ENCODE results near the gene PLPP2. TPM values are rescaled to one million over a fixed set of nuclear protein-coding genes. Genes with fewer than 3 reads are reported as not detected.

The PLPP2 gene
- total RNA-seq, 1 experiment from 2014 or later: 143 TPM

DNA sequence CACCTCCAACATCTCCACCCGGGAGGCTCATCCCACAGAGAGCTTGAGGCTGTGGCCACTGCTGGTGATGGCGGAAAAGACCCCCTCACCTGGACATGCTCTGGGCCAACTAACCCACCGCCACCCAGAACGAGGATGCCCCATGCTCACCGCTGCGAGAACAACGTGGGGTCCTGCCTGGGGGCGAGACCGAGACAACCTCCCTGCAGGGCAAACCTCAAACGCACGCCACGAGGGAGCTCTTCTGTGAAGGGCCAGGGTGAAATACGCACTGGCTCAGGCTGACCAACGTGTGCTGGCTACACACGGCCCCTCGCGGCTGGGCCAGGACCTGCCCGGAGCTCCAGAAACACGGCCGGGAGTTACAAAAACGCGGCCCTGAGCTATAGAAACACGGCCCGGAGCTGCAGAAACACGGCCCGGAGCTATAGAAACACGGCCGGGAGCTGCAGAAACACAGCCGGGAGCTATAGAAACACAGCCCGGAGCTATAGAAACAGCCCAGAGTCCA is 19.0 kb upstream of the PLPP2 start:
- Histone ChIP-seq H3K4me3 (no peak overlapping the region), H3K27me3 (ENCODE audit: insufficient read depth, low read depth) (no peaks in the 10 kb centered on the region), H3K79me2 (ENCODE audit: low read depth) (no peaks in the 10 kb centered on the region), H3F3A (ENCODE audit: insufficient read depth, low read depth) (no peaks in the 10 kb centered on the region), H3K36me3 (ENCODE audit: low read depth) (no peaks in the 10 kb centered on the region), H3K4me2 (no peak overlapping the region), H3K4me1 (replicated peaks; ENCODE audit: insufficient read depth) (no peaks in the 10 kb centered on the region), H3K9me3 (ENCODE audit: insufficient read depth, low read depth) (no peaks in the 10 kb centered on the region), H3K9me2 (ENCODE audit: insufficient read depth) (no peaks in the 10 kb centered on the region), H3K27ac (no peak overlapping the region), H4K20me1 (ENCODE audit: insufficient read depth) (no peaks in the 10 kb centered on the region; the same call in none of the 2 replicates), H2AFZ (no peak overlapping the region)
- no TSS peak for BruUV-seq (replicated peaks)
- CTCF ChIA-PET: no interaction called here
- no peak for TF ChIP-seq EZH2 (IDR thresholded peaks at IDR 0.05; ENCODE audit: low read depth)
- TF ChIP-seq, protein P1, sequence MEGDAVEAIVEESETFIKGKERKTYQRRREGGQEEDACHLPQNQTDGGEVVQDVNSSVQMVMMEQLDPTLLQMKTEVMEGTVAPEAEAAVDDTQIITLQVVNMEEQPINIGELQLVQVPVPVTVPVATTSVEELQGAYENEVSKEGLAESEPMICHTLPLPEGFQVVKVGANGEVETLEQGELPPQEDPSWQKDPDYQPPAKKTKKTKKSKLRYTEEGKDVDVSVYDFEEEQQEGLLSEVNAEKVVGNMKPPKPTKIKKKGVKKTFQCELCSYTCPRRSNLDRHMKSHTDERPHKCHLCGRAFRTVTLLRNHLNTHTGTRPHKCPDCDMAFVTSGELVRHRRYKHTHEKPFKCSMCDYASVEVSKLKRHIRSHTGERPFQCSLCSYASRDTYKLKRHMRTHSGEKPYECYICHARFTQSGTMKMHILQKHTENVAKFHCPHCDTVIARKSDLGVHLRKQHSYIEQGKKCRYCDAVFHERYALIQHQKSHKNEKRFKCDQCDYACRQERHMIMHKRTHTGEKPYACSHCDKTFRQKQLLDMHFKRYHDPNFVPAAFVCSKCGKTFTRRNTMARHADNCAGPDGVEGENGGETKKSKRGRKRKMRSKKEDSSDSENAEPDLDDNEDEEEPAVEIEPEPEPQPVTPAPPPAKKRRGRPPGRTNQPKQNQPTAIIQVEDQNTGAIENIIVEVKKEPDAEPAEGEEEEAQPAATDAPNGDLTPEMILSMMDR (conservative IDR thresholded peaks at IDR 0.05): no peak
- DNase-seq: no peak
- POLR2A ChIA-PET (ENCODE audit: unreplicated experiment): no interaction called here
- intact Hi-C loops (cut with micrococcal nuclease; ENCODE audit: unreplicated experiment): no loop called here

GRCh38 chr19:309206-309565 is 18.0 kb upstream of the PLPP2 start:
- no TSS peak for BruUV-seq (replicated peaks)
- DNase-seq: no peak
- H3K9me2 ChIP-seq (ENCODE audit: insufficient read depth): no peaks in the 10 kb centered on the region

DNA sequence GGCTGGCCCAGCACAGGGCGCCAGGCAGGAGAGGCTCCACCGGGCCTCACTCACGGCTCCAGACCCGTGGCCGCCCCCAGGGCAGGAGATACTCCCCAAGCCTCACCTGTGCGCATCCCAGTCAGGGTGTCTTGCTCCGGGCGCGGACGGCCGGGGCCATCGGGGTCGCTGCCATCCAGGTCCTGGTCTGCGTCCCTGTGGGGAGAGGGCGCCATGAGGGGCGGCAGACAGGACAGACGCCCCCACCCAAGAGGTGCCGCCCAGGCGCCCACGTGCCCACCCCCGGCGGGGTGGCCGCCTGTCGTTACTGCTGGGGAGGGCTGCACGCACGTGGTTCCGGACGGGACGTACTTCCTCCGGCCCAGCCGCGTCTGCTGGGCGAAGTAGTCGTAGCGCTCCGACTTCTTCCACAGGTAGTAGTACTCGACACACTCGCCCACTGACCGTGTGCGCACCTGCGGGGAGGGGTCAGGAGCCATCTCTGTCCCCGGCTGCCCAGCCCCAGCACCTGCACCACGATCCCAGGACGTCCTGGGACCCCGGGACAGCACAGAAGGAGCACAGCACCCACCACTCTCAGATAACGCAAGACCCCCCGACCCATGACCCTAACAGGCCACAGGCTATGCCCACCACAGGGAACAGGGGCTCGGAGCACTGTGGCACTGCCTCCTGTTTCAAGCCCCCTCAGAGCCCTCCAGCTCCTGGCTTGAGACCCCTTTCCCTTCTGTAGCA is 17.4 kb upstream of the PLPP2 start:
- Histone ChIP-seq H4K20me1 (ENCODE audit: insufficient read depth) (no peaks in the 10 kb centered on the region; the same call in 1 of the 2 replicates), H3K4me2 (no peak overlapping the region), H3F3A (ENCODE audit: insufficient read depth, low read depth) (no peaks in the 10 kb centered on the region), H3K27ac (no peak overlapping the region), H3K9me3 (ENCODE audit: insufficient read depth, low read depth) (no peaks in the 10 kb centered on the region), H3K4me1 (replicated peaks; ENCODE audit: insufficient read depth) (no peaks in the 10 kb centered on the region), H3K79me2 (ENCODE audit: low read depth) (no peaks in the 10 kb centered on the region), H3K36me3 (ENCODE audit: low read depth) (no peaks in the 10 kb centered on the region), H3K4me3 (no peak overlapping the region), H3K27me3 (ENCODE audit: insufficient read depth, low read depth) (no peaks in the 10 kb centered on the region), H3K9me2 (ENCODE audit: insufficient read depth) (no peaks in the 10 kb centered on the region), H2AFZ (no peak overlapping the region)
- BruUV-seq (replicated peaks): no TSS peak
- POLR2A ChIA-PET (ENCODE audit: unreplicated experiment): no interaction called here
- TF ChIP-seq, protein P1 (conservative IDR thresholded peaks at IDR 0.05): no peak
- TF ChIP-seq EZH2 (IDR thresholded peaks at IDR 0.05; ENCODE audit: low read depth): no peak
- no peak for DNase-seq
- CTCF ChIA-PET: no interaction called here
- intact Hi-C loops (cut with micrococcal nuclease; ENCODE audit: unreplicated experiment): no loop called here

More at GRCh38 chr19:309206-309565, 18.0 kb upstream of the PLPP2 start:
- no peaks in the 10 kb centered on the region for H3K4me1 ChIP-seq (replicated peaks; ENCODE audit: insufficient read depth)
- H3K27me3 ChIP-seq (ENCODE audit: insufficient read depth, low read depth): no peaks in the 10 kb centered on the region
- H3K36me3 ChIP-seq (ENCODE audit: low read depth): no peaks in the 10 kb centered on the region
- H3F3A ChIP-seq (ENCODE audit: insufficient read depth, low read depth): no peaks in the 10 kb centered on the region
- CTCF ChIA-PET: no interaction called here
- no peak for TF ChIP-seq EZH2 (IDR thresholded peaks at IDR 0.05; ENCODE audit: low read depth)
- TF ChIP-seq, protein P1 (conservative IDR thresholded peaks at IDR 0.05): no peak
- H4K20me1 ChIP-seq (ENCODE audit: insufficient read depth): no peaks in the 10 kb centered on the region; the same call in none of the 2 replicates
- H3K27ac ChIP-seq: no peak overlapping the region
- H2AFZ ChIP-seq: no peak overlapping the region
- H3K79me2 ChIP-seq (ENCODE audit: low read depth): no peaks in the 10 kb centered on the region
- intact Hi-C loops (cut with micrococcal nuclease; ENCODE audit: unreplicated experiment): no loop called here
- no peak overlapping the region for H3K4me3 ChIP-seq
- H3K9me3 ChIP-seq (ENCODE audit: insufficient read depth, low read depth): no peaks in the 10 kb centered on the region
- H3K4me2 ChIP-seq: no peak overlapping the region
- POLR2A ChIA-PET (ENCODE audit: unreplicated experiment): no interaction called here

Measured in PC-9 (cell line).